GM18520 (cell line): ENCODE data around the gene ILK.
A peak's percentile ranks its signal among the peaks of the same experiment; 100 is the strongest.

ENCODE experiments used
- ATAC-seq: cut with Tn5 transposase; IDR thresholded peaks from one replicate; pipeline ENCODE4 v1.9.1; 2021; ENCODE audit not compliant: unreplicated experiment

The ILK gene

DNA sequence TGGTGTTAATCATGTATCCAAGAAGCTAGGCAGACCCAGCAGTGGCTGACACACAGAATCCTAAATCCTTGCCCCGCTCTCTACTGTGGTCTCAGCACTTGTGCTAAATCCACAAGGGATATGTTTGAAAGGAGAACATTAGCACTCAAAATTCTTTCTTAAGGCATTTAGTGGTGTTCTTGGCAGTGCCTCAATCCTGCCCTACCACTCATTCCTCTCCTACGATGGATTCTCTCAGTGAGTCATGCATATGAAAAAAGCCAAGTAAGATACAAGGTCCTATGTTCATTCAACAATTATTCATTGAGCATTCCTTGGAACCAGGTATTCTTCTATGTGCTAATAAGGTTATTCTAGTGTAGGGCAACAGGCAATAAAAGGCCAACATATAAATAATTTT is 31.4 kb upstream of the ILK start:
- no peak for ATAC-seq

GRCh38 chr11:6574816-6575715 is 28.5 kb upstream of the ILK start:
- ATAC-seq, result no peak

GRCh38 chr11:6576471-6577373 is 26.9 kb upstream of the ILK start:
- ATAC-seq, result no peak

- no peak for ATAC-seq
Observed at GRCh38 chr11:6578134-6578533, 25.4 kb upstream of the ILK start.

GRCh38 chr11:6579681-6580080 is 23.9 kb upstream of the ILK start:
- ATAC-seq, result no peak

GRCh38 chr11:6583584-6583983 is 20.0 kb upstream of the ILK start:
- no peak for ATAC-seq

- no peak for ATAC-seq
Observed at GRCh38 chr11:6584528-6584927, 19.0 kb upstream of the ILK start.

- ATAC-seq, result no peak
Observed at GRCh38 chr11:6586434-6587359, 16.9 kb upstream of the ILK start.

DNA sequence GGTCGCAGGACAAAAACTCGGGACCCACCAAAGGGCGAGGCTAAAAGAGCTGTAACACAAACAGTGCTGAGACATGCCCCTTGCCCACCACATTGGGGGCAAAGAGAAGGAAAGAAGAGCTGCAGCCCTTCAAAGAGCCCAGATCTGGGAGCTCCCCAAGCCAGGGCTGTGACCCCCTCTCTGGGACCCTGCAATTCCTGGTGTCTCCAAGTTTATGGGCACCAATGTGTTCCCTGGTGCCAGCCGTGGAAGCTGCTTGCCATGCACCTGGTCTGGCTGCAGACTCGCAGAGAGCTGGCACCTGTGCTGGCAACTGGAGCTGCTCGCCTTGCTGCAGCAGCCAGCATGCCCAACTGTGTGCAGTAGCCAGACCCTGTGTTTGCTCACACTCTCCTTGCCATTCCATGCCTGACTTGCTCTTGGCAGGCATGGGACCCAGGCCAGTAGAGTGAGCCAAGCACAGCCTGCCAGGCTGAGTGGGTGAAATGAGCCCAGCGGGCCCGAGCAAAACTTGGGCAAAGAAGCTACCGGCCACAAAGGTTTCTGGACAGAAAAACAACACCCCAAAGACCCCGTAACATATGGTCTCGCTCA is 16.1 kb upstream of the ILK start:
- ATAC-seq, result no peak

DNA sequence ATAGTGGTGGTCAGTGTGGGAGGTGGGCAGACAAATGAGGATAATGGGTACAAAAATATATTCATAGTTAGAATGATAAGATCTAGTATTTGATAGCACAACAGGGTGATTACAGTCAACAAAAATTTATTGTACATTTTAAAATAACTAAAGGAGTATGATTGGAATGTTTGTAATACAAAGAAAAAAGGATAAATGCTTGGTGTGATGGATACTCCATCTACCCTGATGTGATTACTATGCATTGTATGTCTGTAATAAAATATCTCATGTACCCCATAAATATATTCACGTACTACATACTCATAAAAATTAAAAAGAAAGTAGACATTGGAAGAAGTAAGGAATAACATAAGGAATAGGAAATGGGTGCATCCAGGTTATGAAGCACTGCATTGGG is 15.6 kb upstream of the ILK start:
- ATAC-seq, result no peak

DNA sequence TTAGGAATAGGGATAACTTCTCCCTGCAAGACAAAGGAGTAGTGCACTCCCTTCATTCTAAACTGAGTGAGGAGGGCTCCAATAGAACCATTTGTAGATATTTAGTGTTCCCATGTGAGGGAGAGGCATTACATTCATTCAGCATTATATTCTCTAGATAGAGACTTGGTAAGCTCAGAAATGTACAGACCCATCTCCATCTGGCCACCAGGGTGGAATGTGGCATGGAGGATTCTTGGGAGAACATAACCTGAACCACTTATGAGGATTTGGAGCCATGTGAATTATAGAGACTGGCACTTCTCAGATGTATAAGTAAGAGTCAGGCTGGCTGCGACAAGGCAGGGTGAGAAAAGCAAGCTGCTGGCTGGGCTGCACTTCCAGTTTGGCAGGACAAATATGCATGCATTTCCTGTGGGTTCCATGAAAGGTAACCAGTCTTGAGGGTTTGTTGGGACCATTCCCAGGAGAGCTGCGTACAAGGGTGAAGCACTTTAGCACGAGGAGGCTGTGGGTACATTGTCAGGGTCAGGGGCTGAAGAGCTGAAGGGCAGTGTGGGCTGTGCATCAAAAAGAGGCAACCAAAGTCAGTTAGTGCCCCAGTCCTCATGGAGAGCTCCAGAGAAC is 9.3 kb upstream of the ILK start:
- no peak for ATAC-seq

GRCh38 chr11:6596239-6596877 is 7.2 kb upstream of the ILK start:
- ATAC-seq, result no peak

DNA sequence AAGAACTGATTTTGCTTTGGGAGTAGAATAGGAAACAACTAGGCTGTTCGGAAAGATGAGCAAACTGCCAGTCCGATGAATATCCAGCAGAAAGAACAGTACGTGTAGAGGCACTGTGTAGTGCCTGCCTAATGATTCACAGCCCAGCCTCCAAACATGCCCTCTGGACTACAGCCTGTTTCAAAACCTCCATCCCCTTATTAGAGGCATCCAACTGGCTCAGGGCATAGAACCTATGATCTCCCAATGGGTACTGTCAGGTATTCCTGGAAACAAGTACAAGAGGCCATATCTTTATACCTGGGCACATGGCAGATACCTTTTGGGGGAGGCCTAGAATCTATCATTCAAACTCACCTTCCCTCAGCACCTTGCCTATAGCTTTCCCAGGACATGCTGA is 5.0 kb upstream of the ILK start:
- ATAC-seq, result no peak

- ATAC-seq, result no peak
Observed at GRCh38 chr11:6599449-6599848, 4.1 kb upstream of the ILK start.

GRCh38 chr11:6599881-6600390 is 3.6 kb upstream of the ILK start:
- no peak for ATAC-seq

DNA sequence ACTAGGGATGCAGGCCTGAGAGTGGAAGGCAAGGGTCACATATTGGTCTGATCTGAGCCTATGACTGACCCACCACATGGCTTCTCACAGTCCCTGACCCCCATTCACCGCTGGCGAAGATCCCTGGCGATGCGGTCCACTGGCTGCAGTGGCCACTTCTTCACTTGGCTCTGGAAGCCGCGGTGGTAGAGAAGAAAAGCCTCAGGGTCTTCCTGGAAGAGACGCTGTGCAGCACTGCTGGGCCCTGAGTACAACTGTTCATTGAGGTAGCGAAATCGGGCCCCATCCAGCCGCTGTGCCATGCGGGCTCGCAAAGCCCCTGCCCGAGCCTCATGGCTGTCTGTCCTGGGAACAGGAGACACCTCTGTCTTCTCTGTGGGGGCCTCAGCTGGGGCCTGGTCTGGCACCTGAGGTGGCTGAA is 2.5 kb upstream of the ILK start:
- ATAC-seq, result no peak

DNA sequence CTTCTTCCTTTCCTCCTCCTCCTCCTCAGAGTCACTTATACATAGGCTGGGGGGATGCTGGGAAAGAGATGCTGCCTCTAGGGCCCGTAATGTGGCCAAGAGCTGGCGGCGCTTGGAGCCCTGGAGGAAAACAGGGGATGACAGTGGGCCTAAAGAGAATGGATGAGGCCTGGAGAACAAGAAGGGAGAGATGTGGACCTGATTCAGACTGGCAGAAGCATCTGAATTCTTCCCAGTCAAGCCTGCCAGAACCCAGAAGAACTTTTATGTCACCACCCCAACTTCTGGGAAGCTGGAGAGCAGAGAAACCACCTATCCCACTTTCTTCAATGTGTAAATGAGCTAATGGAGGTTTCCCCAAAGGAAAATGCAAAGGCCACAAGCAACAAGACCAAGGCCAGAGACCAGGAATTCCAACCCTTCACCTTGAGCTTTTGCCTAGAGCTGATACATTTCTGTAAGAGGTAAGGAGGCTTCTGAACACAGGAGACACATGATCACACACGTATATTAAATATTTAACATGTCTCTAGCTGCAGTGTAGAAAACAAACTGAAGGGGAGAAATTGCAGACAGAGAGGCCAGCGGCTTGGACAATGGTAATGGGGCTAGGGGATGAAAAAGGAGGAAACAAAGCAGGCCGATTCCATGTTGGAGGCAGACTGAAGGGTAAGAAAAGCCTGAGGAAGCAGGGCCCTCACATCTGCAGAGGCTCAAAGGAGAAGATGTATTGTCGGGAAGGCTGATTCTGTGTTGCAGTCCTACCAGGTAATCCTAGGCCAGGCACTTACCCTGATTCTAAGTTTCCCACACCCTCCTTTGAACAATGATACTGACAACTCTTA is 1.3 kb upstream of the ILK start:
- no peak for ATAC-seq

DNA sequence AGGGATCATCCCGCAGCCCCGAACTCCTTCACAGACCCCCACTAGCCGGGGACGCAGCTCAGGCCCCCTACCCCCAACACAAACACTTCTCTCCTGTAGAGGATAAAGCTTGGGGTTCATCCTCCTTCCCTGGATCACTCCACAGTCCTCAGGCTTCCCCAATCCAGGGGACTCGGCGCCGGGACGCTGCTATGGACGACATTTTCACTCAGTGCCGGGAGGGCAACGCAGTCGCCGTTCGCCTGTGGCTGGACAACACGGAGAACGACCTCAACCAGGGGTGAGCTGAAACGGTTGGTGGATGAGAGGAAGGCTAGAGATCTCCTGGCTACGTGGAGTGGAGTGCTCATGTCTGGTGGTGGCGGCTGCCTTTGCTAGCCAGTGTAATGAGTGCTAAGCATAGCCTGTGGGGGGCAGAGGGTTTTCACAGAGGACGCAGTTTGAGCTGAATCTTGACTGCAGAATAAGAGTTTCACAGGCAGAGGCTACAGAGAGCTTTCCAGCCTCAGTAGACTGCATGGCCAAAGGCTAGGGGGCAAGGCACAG is 580 bp downstream of the ILK start:
- ATAC-seq, result peak; percentile 20
